HEK293 (cell line): ENCODE data around the gene PRLR.
"Not testable (repeated sequence)": the region's sequence is repeated elsewhere in the genome, so short reads cannot be mapped to it uniquely, and the experiment has no call there.

ENCODE experiments used
- CTCF ChIA-PET: fragments of 350-600 bp; formaldehyde crosslinking; extraction: SDS; loops from one replicate; lab custom pipeline; 2021; ENCODE audit warnings: antibody characterized with exemption; lab: Yijun Ruan, JAX
- POLR2A ChIA-PET: fragments of 300-600 bp; formaldehyde crosslinking; extraction: SDS; loops from one replicate; lab custom pipeline; 2020; ENCODE audit warnings: antibody characterized with exemption, inconsistent platforms; lab: Yijun Ruan, JAX
- H3K27ac ChIP-seq: fragments of 200-500 bp; sonication (Bioruptor generic); 2 replicates; pipeline ENCODE4 v1.5.1; 2014; ENCODE audit warnings: low read depth, low read length, control low read depth, inconsistent platforms; ENCODE audit errors: extremely low read depth
- H3K36me3 ChIP-seq, 2 experiments: fragments of 200-500 bp in 1 of 2; sonication (Bioruptor generic) in 1 of 2; 1 replicate in 1 of 2; 2 replicates in 1 of 2; pipeline ENCODE4 v1.5.1; 2014 to 2017; ENCODE audit warnings: inconsistent platforms in 2 of 2, low read length in 2 of 2; ENCODE audit not compliant: control insufficient read depth in 2 of 2, insufficient read depth in 1 of 2
- H3K4me1 ChIP-seq: fragments of 200-500 bp; sonication (Bioruptor generic); 2 replicates; pipeline ENCODE4 v1.5.1; 2014; ENCODE audit warnings: mild to moderate bottlenecking, low read length, inconsistent platforms; ENCODE audit not compliant: control insufficient read depth, insufficient read depth
- H3K4me3 ChIP-seq: 2 replicates; pipeline ENCODE4 v1.5.1; 2011; ENCODE audit warnings: low read depth, mild to moderate bottlenecking, control low read depth, low read length, moderate library complexity
- H3K9me3 ChIP-seq: fragments of 200-500 bp; sonication (Bioruptor generic); 2 replicates; pipeline ENCODE4 v1.5.1; 2014; ENCODE audit warnings: low read depth, low read length, inconsistent platforms; ENCODE audit not compliant: control insufficient read depth, insufficient read depth
- MEIS1 ChIP-seq: sonication (generic); formaldehyde crosslinking; IDR thresholded peaks from 2 replicates; pipeline ENCODE4 v1.8.1; 2022; ENCODE audit warnings: missing genetic modification reagents, mild to moderate bottlenecking, borderline replicate concordance
- ZNF174 ChIP-seq: fragments of 450-650 bp; formaldehyde crosslinking; IDR thresholded peaks from 2 replicates; pipeline ENCODE4 v1.5.0; 2017; ENCODE audit warnings: missing biosample characterization, mild to moderate bottlenecking, missing genetic modification characterization
- ZNF24 ChIP-seq: fragments of 450-650 bp; formaldehyde crosslinking; IDR thresholded peaks from 2 replicates; pipeline ENCODE4 v1.5.1; 2016; ENCODE audit warnings: missing biosample characterization, missing genetic modification characterization
- ZNF274 ChIP-seq, 2 experiments: fragments of 200-500 bp in 1 of 2; fragments of 450-650 bp in 1 of 2; sonication (Bioruptor generic) in 1 of 2; formaldehyde crosslinking in 1 of 2; IDR thresholded peaks; 2 replicates each; pipeline versions ENCODE4 v1.5.1 to v1.6.1; 2014 to 2016; ENCODE audit warnings: borderline replicate concordance in 1 of 2, inconsistent platforms in 1 of 2, low read length in 1 of 2, missing biosample characterization in 1 of 2, missing genetic modification characterization in 1 of 2
- ZNF280D ChIP-seq: fragments of 450-650 bp; formaldehyde crosslinking; IDR thresholded peaks from 2 replicates; pipeline ENCODE4 v1.5.1; 2016; ENCODE audit warnings: missing biosample characterization, missing genetic modification characterization
- ZNF292 ChIP-seq: fragments of 450-650 bp; formaldehyde crosslinking; IDR thresholded peaks from 2 replicates; pipeline ENCODE4 v1.5.1; 2016; ENCODE audit warnings: low read depth, missing biosample characterization, missing genetic modification characterization, borderline replicate concordance
- ZNF362 ChIP-seq: fragments of 450-650 bp; formaldehyde crosslinking; IDR thresholded peaks from 2 replicates; pipeline ENCODE4 v1.5.1; 2016; ENCODE audit warnings: missing biosample characterization, missing genetic modification characterization
- ZNF423 ChIP-seq: fragments of 450-650 bp; formaldehyde crosslinking; IDR thresholded peaks from 2 replicates; pipeline ENCODE4 v1.5.1; 2016; ENCODE audit warnings: missing biosample characterization, missing genetic modification characterization
- ZNF701 ChIP-seq: fragments of 450-650 bp; formaldehyde crosslinking; IDR thresholded peaks from 2 replicates; pipeline ENCODE4 v1.5.1; 2016; ENCODE audit warnings: missing biosample characterization, missing genetic modification characterization
- ZNF776 ChIP-seq: fragments of 450-650 bp; formaldehyde crosslinking; IDR thresholded peaks from 2 replicates; pipeline ENCODE4 v1.5.0; 2017; ENCODE audit warnings: missing biosample characterization, missing genetic modification characterization, borderline replicate concordance
- ZNF791 ChIP-seq: fragments of 450-650 bp; formaldehyde crosslinking; IDR thresholded peaks from 2 replicates; pipeline ENCODE4 v1.5.1; 2016; ENCODE audit warnings: missing biosample characterization, missing genetic modification characterization
- TF ChIP-seq, protein P1 (sequence below): fragments of 450-650 bp; formaldehyde crosslinking; IDR thresholded peaks from 2 replicates; pipeline ENCODE4 v1.5.1; 2016; ENCODE audit warnings: missing biosample characterization, missing genetic modification characterization

The PRLR gene

GRCh38 chr5:35246900-35247647 is 16.8 kb upstream of the PRLR start:
- H3K4me1 ChIP-seq, result peaks cover 4% of the 10 kb centered on the region; the same call in 1 of the 2 replicates
- H3K36me3 ChIP-seq, result no peaks in the 10 kb centered on the region
- POLR2A ChIA-PET, result no interaction called here
- no peak overlapping the region for H3K27ac ChIP-seq
- H3K9me3 ChIP-seq, result no peaks in the 10 kb centered on the region
- no peak overlapping the region for H3K4me3 ChIP-seq
- CTCF ChIA-PET, result interaction anchor here (0.8 to 1.1 kb wide), 2 partner anchors 23 to 678 kb away, joined by 3 to 4 read pairs; no protein-coding TSS in a partner anchor
- TF ChIP-seq ZNF292 (no peak), ZNF280D (no peak), ZNF362 (tag by site-specific recombination) (no peak), ZNF24 (no peak), ZNF423 (tag by site-specific recombination) (no peak), ZNF274 (IDR thresholded peaks at IDR 0.05; ENCODE audit: low read length) (no peak), ZNF274 (tag by site-specific recombination; IDR thresholded peaks at IDR 0.05; ENCODE audit: borderline replicate concordance) (no peak), ZNF701 (no peak), MEIS1 (no peak), ZNF791 (no peak)
- TF ChIP-seq, protein P1, sequence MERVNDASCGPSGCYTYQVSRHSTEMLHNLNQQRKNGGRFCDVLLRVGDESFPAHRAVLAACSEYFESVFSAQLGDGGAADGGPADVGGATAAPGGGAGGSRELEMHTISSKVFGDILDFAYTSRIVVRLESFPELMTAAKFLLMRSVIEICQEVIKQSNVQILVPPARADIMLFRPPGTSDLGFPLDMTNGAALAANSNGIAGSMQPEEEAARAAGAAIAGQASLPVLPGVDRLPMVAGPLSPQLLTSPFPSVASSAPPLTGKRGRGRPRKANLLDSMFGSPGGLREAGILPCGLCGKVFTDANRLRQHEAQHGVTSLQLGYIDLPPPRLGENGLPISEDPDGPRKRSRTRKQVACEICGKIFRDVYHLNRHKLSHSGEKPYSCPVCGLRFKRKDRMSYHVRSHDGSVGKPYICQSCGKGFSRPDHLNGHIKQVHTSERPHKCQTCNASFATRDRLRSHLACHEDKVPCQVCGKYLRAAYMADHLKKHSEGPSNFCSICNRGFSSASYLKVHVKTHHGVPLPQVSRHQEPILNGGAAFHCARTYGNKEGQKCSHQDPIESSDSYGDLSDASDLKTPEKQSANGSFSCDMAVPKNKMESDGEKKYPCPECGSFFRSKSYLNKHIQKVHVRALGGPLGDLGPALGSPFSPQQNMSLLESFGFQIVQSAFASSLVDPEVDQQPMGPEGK (tag by site-specific recombination), result no peak

DNA sequence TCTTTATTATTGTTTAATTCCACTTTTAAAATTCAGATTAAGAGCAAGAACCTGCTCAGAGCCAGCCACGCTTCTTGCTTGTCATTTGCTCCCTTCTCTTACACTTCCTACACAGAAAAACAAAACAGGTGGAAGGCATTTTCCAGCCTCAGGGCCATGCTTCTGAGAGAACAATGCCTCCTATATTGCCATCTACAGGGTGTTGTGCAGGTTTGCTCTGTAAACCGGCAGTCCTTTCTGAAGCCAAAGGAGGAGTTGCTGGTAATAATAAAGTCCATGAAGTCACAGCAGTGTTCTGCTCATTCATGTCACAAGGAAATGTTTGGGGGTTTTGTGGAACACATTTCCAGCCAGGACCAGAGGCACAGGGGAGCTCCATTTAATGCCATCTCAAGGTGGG is 16.1 kb upstream of the PRLR start:
- H3K4me1 ChIP-seq, result peaks cover 4% of the 10 kb centered on the region; the same call in 1 of the 2 replicates
- CTCF ChIA-PET, result interaction anchor here (0.6 to 0.8 kb wide), 2 partner anchors 40 to 679 kb away, joined by 3 read pairs; no protein-coding TSS in a partner anchor
- POLR2A ChIA-PET, result no interaction called here
- TF ChIP-seq ZNF776 (tag by site-specific recombination) (no peak), ZNF174 (tag by site-specific recombination) (no peak)
- no peaks in the 10 kb centered on the region for H3K36me3 ChIP-seq
- no peak overlapping the region for H3K4me3 ChIP-seq
- no peaks in the 10 kb centered on the region for H3K9me3 ChIP-seq
- no peak overlapping the region for H3K27ac ChIP-seq

GRCh38 chr5:35245371-35245770 is 15.1 kb upstream of the PRLR start:
- H3K36me3 ChIP-seq, CTCF ChIA-PET, H3K4me1 ChIP-seq, H3K27ac ChIP-seq, H3K4me3 ChIP-seq, H3K9me3 ChIP-seq, POLR2A ChIA-PET: not testable (repeated sequence)
